ENCODE data around the gene AHSP.
"Not testable (repeated sequence)": the region's sequence is repeated elsewhere in the genome, so short reads cannot be mapped to it uniquely, and the experiment has no call there.

AHSP gene

GRCh38 chr16:31522071-31522470, 5.6 kb upstream of the AHSP start:
- Histone ChIP-seq H3K27me3 (replicated peaks; ENCODE audit: control insufficient read depth, insufficient read depth, low read length) (no peaks in the 10 kb centered on the region), H3K4me3 (replicated peaks; ENCODE audit: low read depth, low read length) (no peak overlapping the region), H3K36me3 (ENCODE audit: control insufficient read depth, insufficient read depth, low read length) (no peaks in the 10 kb centered on the region)
- no peak for TF ChIP-seq CTCF (IDR thresholded peaks at IDR 0.05; ENCODE audit: insufficient read depth, low read length, poor library complexity, severe bottlenecking)
- DNase-seq (ENCODE audit: extremely low read depth, insufficient read length), result no peak

GRCh38 chr16:31523768-31524167, 3.9 kb upstream of the AHSP start:
- not testable (repeated sequence) for H3K4me3 ChIP-seq (replicated peaks; ENCODE audit: low read depth, low read length); DNase-seq (ENCODE audit: extremely low read depth, insufficient read length); H3K27me3 ChIP-seq (replicated peaks; ENCODE audit: control insufficient read depth, insufficient read depth, low read length); H3K36me3 ChIP-seq (ENCODE audit: control insufficient read depth, insufficient read depth, low read length)

GRCh38 chr16:31525113-31525512, 2.6 kb upstream of the AHSP start:
- Histone ChIP-seq H3K36me3 (ENCODE audit: control insufficient read depth, insufficient read depth, low read length) (no peaks in the 10 kb centered on the region), H3K27me3 (replicated peaks; ENCODE audit: control insufficient read depth, insufficient read depth, low read length) (no peaks in the 10 kb centered on the region), H3K4me3 (replicated peaks; ENCODE audit: low read depth, low read length) (no peak overlapping the region)
- no peak for TF ChIP-seq CTCF (IDR thresholded peaks at IDR 0.05; ENCODE audit: insufficient read depth, low read length, poor library complexity, severe bottlenecking)
- no peak for DNase-seq (ENCODE audit: extremely low read depth, insufficient read length)

GRCh38 chr16:31528523-31529107, 915 bp downstream of the AHSP start:
- no peaks in the 10 kb centered on the region for H3K27me3 ChIP-seq (replicated peaks; ENCODE audit: control insufficient read depth, insufficient read depth, low read length)
- DNase-seq (ENCODE audit: extremely low read depth, insufficient read length), result no peak
- no peak for TF ChIP-seq CTCF (IDR thresholded peaks at IDR 0.05; ENCODE audit: insufficient read depth, low read length, poor library complexity, severe bottlenecking)
- no peak overlapping the region for H3K4me3 ChIP-seq (replicated peaks; ENCODE audit: low read depth, low read length)
- H3K36me3 ChIP-seq (ENCODE audit: control insufficient read depth, insufficient read depth, low read length), result no peaks in the 10 kb centered on the region

GRCh38 chr16:31529108-31529936, 1.6 kb downstream of the AHSP start:
- Histone ChIP-seq H3K27me3 (replicated peaks; ENCODE audit: control insufficient read depth, insufficient read depth, low read length) (no peaks in the 10 kb centered on the region), H3K4me3 (replicated peaks; ENCODE audit: low read depth, low read length) (no peak overlapping the region), H3K36me3 (ENCODE audit: control insufficient read depth, insufficient read depth, low read length) (no peaks in the 10 kb centered on the region)
- no peak for DNase-seq (ENCODE audit: extremely low read depth, insufficient read length)
- TF ChIP-seq CTCF (IDR thresholded peaks at IDR 0.05; ENCODE audit: insufficient read depth, low read length, poor library complexity, severe bottlenecking), result no peak

GRCh38 chr16:31529937-31530312, 2.2 kb downstream of the AHSP start:
- DNase-seq (ENCODE audit: extremely low read depth, insufficient read length), result no peak
- H3K36me3 ChIP-seq (ENCODE audit: control insufficient read depth, insufficient read depth, low read length), result no peaks in the 10 kb centered on the region
- no peaks in the 10 kb centered on the region for H3K27me3 ChIP-seq (replicated peaks; ENCODE audit: control insufficient read depth, insufficient read depth, low read length)
- H3K4me3 ChIP-seq (replicated peaks; ENCODE audit: low read depth, low read length), result no peak overlapping the region
- no peak for TF ChIP-seq CTCF (IDR thresholded peaks at IDR 0.05; ENCODE audit: insufficient read depth, low read length, poor library complexity, severe bottlenecking)

All from GM06990 (cell line).